NCI-H1417 treated with DMSO at 0.1 percent for 48 hours (cell line): Measurements from ENCODE around the gene TBX3.

Source experiments
- DNase-seq: peaks from one replicate; lab custom pipeline; 2025; lab: John Stamatoyannopoulos, UW

Gene TBX3

GRCh38 chr12:114696443-114697242 lies 12.7 kb upstream of the TBX3 start:
- no peak for DNase-seq

- no peak for DNase-seq
Observed at GRCh38 chr12:114695305-114695592, 11.3 kb upstream of the TBX3 start.

GRCh38 chr12:114694436-114695304 lies 10.7 kb upstream of the TBX3 start:
- no peak for DNase-seq

DNA sequence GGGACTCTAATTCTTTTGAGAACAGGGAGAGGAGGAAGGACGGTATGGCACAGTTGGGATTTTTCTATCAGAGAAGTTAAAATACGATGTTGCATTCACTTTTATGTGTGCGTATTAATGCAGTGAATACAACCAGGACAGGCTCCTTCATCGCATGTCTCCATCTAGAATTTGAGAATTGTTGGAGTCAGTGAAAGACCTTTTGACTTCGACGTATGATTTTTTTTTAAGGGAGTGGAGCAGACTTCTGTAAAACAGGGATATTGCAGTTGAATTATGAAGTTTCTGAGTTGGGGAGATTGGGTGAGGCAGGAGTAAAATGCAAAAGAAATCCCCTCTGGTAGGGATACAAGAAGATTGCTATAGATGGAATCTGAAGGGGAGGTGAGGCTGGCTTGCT lies 9.6 kb upstream of the TBX3 start:
- no peak for DNase-seq

DNA sequence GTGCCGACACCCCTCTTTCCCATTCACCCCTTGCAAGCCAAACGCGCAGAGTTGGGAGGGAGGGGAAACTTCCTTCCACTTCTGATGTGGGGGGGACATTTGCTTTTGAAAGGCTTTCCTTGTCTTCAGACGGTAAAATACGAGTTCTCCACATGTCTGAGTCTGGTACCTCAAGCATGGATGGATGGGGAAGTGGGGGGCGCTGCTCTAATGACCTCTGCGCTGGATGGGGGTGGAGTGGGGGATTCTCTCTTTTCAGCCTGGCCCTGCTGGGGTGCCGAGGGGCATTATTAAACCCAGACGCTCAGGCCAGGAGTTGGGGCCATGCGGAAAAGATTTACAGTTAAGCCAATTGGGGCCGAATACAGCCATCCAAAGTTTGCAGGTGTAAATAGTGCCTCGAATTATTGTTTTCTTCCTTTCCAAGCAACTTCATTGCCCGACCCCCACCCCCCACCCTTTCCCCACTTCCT lies 9.1 kb upstream of the TBX3 start:
- no peak for DNase-seq

DNA sequence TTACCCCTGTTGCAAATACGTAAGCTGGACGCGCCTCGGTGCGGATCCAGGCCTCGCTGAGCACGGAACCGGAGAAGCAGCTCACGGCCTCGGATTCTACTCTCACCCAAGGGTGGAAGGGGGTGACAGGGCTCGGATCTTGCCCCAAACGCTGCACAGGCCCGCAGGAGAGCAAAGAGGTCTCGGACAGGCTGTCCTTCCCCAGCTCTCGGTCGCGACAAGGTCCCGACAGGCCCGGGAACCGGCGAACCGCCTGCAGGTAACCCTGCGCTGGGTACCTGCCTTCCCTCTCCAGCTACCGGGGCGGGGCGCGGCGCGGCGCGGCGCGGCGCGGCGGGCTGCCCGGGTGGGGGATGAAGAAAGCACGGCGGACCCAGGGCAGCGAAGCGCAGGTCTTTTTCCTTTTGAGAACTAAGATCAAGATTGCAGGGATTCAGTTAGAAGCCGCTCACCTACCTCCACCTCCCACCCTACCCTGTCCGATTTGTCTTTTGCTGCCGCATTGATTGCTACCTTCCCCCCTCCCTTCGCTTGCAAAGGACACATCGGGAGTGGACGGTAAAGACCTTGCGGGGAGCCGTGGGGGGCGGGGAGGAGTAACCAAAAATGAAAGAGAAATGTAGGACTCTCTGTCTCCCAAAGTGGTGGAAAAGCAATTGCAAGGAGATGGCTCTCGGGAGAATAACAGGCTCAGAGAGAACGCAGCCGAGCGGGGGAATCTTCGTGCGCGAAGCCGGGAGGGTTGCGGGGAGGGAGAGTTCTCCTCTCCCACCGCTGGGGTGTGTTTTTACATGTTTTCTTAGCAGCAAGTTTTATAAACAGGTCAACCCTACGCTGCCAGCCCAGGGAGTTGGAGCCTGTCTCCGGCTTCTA lies 8.4 kb upstream of the TBX3 start:
- no peak for DNase-seq

DNA sequence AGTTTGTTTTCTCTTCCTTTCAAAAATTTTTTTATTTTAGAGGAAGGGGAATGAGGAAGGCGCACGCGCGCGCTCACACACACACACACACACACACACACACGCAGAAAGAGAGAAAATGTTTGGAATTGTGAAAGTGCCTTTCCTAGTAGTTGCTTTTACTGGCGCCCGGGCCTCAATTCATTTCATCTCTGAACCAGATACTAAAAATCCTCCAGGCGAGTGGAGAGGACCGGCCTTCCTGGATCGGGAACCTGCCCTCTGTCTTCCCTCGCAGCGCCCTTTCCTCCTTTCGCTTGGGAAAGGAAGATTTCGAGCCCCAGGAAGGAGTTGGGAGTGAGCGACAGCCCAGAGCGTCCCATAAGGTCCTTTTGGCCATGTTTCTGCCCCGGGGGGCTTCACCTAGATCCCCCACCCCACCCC lies 7.8 kb upstream of the TBX3 start:
- DNase-seq, result no peak

DNA sequence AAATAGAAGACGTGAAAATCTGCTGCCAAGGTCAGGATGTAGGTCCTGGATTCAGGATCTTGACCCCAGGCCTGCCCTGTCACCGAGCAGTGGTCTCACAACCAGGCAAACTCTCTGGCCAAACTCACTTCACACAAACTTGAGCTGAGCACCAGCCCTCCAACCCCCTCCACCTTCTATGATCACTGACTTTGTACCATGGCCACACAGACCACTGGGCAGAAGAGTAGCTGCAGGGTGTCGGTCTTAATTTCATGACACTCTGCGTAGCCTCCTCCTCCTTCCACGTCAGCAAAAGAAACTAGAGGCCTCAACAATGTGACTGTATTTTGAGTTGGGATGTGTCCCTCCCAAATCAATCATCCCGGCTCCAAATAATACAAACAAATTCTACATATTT lies 7.2 kb upstream of the TBX3 start:
- no peak for DNase-seq

DNA sequence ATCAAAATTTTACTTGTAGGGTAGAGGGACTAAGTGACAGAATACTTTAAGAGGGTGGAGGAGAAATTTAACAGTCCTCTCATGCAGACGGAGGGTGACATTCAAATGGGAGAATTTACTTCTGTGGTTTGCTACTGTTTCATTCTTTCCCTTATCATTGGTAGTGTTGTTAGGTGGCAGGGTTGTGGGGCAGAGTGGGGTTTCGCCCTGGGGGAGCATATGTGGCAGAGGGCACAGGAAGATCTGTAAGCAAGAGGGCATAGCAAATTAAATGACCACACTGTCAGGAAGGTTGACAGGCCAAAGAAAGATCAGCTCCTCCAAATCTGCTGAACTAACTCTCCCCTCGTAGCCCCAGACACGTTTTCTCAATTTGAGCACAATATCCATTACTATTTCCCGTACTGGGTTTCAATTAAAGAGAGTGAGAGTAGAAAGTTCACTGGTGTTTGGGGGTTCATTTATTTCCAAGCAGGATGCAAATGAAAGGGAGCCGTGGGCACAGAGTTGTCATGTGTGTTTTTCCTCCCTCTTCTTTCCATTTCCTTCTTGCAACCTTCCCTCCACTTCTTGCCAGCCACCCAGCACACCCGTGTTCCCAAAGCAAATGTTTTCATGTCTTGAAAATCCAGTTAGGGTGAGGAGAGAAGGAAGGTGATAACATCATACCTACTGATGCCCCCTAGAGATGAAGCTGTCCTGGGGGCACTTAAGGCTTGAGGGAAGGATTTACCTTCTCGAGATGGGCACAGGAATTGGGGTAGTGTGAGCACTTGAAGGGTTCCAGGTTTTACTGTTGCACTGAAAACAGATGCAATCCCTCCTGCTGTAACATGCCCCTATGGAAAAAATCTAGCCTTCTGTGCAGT lies 6.5 kb upstream of the TBX3 start:
- no peak for DNase-seq

GRCh38 chr12:114689075-114689994 lies 5.4 kb upstream of the TBX3 start:
- DNase-seq, result no peak

- no peak for DNase-seq
Observed at GRCh38 chr12:114688256-114688845, 4.4 kb upstream of the TBX3 start.

DNA sequence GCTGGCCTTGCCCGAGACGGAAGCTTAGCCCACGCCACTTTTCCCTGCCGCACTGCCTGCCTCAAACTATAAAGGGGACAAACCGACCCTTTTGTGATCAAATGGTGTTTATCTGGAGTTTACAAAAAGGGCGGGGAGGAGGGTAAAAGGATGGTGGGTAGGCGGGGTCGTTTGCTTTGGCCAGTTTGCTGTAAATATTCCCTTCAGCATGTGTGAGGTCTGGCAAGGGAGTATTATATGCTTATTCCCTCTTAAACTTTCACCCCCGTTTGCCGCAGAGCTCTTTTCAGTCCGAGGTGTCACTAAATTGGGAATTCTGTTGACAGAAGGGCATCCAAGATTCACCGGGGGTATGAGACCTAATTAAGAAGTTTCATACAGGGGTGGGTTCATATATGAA lies 3.8 kb upstream of the TBX3 start:
- no peak for DNase-seq

- no peak for DNase-seq
Observed at GRCh38 chr12:114686773-114687500, 3.0 kb upstream of the TBX3 start.

DNA sequence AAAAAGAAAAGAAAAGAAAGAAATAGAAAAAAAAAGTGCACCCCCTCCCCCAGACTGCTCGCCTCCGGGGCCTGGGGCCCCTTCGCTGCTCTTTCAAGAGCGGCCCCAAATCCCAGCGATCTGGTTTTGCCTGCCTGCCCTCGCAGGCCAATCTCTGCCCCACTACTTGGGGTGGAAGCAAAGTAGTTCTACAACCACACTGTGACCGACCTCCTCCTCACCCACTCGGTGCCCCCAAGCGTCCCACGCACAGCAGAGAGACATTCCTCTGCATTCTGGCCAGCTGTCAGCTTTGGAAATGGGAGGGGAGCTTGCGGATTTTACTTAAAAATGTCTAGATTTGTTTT lies 2.4 kb upstream of the TBX3 start:
- no peak for DNase-seq

DNA sequence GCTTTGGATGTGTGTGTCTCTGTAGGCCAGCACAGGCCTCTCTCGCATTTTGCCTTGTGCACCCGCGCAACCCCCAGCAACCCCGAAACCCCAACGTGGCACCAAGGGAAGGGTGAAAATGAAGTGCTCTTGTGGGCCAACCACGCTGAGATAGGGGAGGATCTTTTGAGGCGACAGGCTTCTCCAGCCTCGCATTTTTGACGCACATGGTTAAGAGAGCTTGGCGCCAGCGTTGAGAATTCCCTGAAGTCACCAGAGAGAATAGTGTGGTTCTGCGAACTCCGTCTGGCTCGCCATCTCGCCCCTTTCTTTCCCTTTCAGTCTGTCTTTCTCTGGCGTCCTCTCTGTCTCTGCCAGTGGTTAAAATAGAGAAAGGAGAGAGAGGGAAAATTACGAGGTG lies 1.9 kb upstream of the TBX3 start:
- no peak for DNase-seq

- DNase-seq, result no peak
Observed at GRCh38 chr12:114685320-114685781, 1.4 kb upstream of the TBX3 start.

DNA sequence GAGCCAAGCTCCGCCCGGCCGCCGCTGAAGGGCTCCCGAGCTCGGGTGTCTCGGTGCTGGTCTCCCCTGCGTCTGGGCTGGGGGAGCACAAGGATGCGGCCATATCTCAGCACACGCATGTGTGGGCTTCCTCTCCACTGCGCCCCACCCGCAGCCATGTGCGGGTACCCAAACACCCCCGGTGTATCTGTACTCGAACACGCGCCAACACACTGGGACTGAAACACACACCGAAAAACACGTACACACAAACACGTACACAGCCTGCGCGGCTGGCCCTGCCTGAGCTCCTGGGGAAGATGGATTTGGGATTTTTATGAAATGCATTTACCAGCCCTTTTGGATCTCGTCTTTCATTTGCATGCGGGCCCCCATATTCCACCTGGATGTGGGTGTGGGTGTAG lies 897 bp upstream of the TBX3 start:
- DNase-seq, result no peak

GRCh38 chr12:114683709-114684097 lies 272 bp downstream of the TBX3 start:
- no peak for DNase-seq
